Effector memory CD8-positive, alpha-beta T cell (primary cell): ENCODE measurements around the gene PLEKHB2.
"Not testable (repeated sequence)": the region's sequence is repeated elsewhere in the genome, so short reads cannot be mapped to it uniquely, and the experiment has no call there.

Source experiments
- ATAC-seq: fragments of 150-1000 bp; cut with Tn5 transposase; replicated peaks from 2 replicates; pipeline ENCODE4 v1.10.0; 2021; ENCODE audit warnings: mild to moderate bottlenecking, moderate library complexity
- DNase-seq, 3 experiments: peaks; one replicate each; pipeline ENCODE4 v3.0.0; 2021
- H3K27ac Mint-ChIP-seq, 2 donors: one replicate each; pipeline ENCODE4 v1.8.0; 2022; ENCODE audit warnings: mild to moderate bottlenecking in 2 of 2, mixed read lengths in 2 of 2, moderate library complexity in 2 of 2
- H3K27me3 Mint-ChIP-seq, 2 donors: one replicate each; pipeline ENCODE4 v1.8.0; 2022; ENCODE audit warnings: mixed read lengths in 2 of 2
- H3K36me3 Mint-ChIP-seq: one replicate; pipeline ENCODE4 v1.8.0; 2022; ENCODE audit warnings: mild to moderate bottlenecking, moderate library complexity, mixed read lengths; ENCODE audit not compliant: insufficient read depth
- H3K4me1 Mint-ChIP-seq, 2 donors: one replicate each; pipeline ENCODE4 v1.8.0; 2022; ENCODE audit warnings: low read depth in 2 of 2, mixed read lengths in 2 of 2
- H3K4me3 Mint-ChIP-seq, 2 donors: one replicate each; pipeline ENCODE4 v1.8.0; 2022; ENCODE audit warnings: mild to moderate bottlenecking in 2 of 2, mixed read lengths in 2 of 2, moderate library complexity in 2 of 2
- H3K9me3 Mint-ChIP-seq, 2 donors: one replicate each; pipeline ENCODE4 v1.8.0; 2022; ENCODE audit warnings: mixed read lengths in 2 of 2

The PLEKHB2 gene

GRCh38 chr2:131155208-131155855 is 50.2 kb downstream of the PLEKHB2 start:
- DNase-seq (no peak), ATAC-seq (no peak)
- Mint-ChIP-seq H3K27ac (peak overlapping the region in 1 of 2 donors; percentile 75), H3K9me3 (no peaks in the 10 kb centered on the region), H3K36me3 (peaks cover 16% of the 10 kb centered on the region), H3K27me3 (no peaks in the 10 kb centered on the region), H3K4me1 (peaks cover 8 to 22% of the 10 kb centered on the region in 2 donors), H3K4me3 (no peak overlapping the region)

- no peak for DNase-seq
- H3K4me3 Mint-ChIP-seq = peak overlapping the region; percentile 63 to 67
- H3K4me1 Mint-ChIP-seq = peaks cover 8 to 22% of the 10 kb centered on the region in 2 donors
- no peak for ATAC-seq
- no peaks in the 10 kb centered on the region for H3K27me3 Mint-ChIP-seq
- peaks cover 5% of the 10 kb centered on the region for H3K36me3 Mint-ChIP-seq
- peak overlapping the region in 1 of 2 donors; percentile 75 for H3K27ac Mint-ChIP-seq
- no peaks in the 10 kb centered on the region for H3K9me3 Mint-ChIP-seq
Measured at GRCh38 chr2:131156452-131157149, 51.5 kb downstream of the PLEKHB2 start.

GRCh38 chr2:131165562-131165961 is 60.4 kb downstream of the PLEKHB2 start:
- H3K4me3 Mint-ChIP-seq = not testable (repeated sequence)

GRCh38 chr2:131168538-131168937 is 63.4 kb downstream of the PLEKHB2 start:
- Mint-ChIP-seq H3K36me3 (no peaks in the 10 kb centered on the region), H3K27me3 (peaks cover 16 to 36% of the 10 kb centered on the region in 2 donors), H3K9me3 (no peaks in the 10 kb centered on the region), H3K4me3 (no peak overlapping the region), H3K27ac (no peak overlapping the region), H3K4me1 (no peaks in the 10 kb centered on the region)
- no peak for DNase-seq
- no peak for ATAC-seq

More at GRCh38 chr2:131165562-131165961, 60.4 kb downstream of the PLEKHB2 start:
- DNase-seq, H3K36me3 Mint-ChIP-seq, H3K9me3 Mint-ChIP-seq, H3K27ac Mint-ChIP-seq, ATAC-seq, H3K4me1 Mint-ChIP-seq: not testable (repeated sequence)
- H3K27me3 Mint-ChIP-seq = peaks cover 13 to 23% of the 10 kb centered on the region in 2 donors

DNA sequence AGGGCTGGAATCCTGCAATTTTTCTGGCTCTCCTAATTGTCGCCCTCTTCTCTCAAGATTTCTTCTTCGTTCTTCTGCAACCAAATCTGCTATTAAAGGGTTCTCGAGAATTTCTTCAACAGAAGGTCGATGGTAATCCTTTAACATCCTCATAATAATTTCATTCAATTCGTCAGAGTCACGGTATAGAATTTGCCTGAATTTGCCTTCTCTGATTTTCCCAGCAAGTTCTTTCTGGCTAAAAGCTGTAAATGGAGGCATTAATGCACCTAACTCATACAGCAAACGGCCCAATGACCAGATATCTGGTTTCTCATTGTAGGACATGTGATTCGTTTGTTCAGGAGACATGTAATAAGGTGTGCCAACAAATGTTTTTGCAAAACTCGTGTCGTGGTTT is 72.9 kb downstream of the PLEKHB2 start:
- peaks cover 45 to 71% of the 10 kb centered on the region in 2 donors for H3K27me3 Mint-ChIP-seq
- not testable (repeated sequence) for H3K27ac Mint-ChIP-seq, H3K36me3 Mint-ChIP-seq, DNase-seq, H3K4me3 Mint-ChIP-seq, H3K9me3 Mint-ChIP-seq, ATAC-seq, H3K4me1 Mint-ChIP-seq

DNA sequence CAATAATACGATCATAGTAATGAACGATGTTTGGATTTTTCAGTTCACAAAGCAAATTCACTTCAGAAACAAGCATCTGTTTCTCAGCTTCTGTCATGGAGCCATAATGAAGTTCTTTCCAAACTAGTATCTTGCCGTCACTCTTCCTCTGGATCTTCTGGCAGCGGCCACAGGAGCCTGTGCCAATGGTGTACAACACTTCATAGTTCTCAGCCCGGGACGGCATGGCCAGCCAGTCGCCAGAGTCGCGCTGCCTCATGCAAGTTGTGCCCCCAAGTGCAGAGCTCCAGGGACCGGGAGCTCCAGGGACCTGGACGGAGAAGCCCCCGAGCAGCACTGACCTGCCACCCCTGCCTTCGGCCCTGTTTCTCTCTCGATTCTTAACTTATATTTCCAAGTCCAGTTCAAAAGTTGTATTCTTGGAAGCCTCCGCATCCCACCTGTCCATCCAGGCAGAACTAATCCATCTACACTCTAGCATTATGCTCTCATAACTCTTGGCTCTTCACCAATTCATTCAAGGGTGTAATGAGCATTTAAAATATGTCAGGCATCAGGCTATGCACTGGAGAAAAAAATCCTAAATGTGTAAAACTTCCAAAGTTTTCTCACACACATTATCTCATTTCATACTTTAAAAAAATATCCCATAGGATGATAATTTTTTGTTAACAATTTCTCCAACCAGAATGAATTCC is 73.7 kb downstream of the PLEKHB2 start:
- H3K27ac Mint-ChIP-seq, ATAC-seq, H3K4me3 Mint-ChIP-seq, H3K36me3 Mint-ChIP-seq, DNase-seq, H3K4me1 Mint-ChIP-seq, H3K9me3 Mint-ChIP-seq: not testable (repeated sequence)
- H3K27me3 Mint-ChIP-seq = peaks cover 47 to 75% of the 10 kb centered on the region in 2 donors

GRCh38 chr2:131181451-131181850 is 76.3 kb downstream of the PLEKHB2 start:
- not testable (repeated sequence) for DNase-seq, H3K4me1 Mint-ChIP-seq, H3K36me3 Mint-ChIP-seq, H3K27ac Mint-ChIP-seq, H3K4me3 Mint-ChIP-seq, H3K9me3 Mint-ChIP-seq, ATAC-seq
- peaks cover 42 to 55% of the 10 kb centered on the region in 2 donors for H3K27me3 Mint-ChIP-seq

GRCh38 chr2:131193421-131193820 is 88.3 kb downstream of the PLEKHB2 start:
- H3K27ac Mint-ChIP-seq, ATAC-seq, H3K36me3 Mint-ChIP-seq, H3K4me3 Mint-ChIP-seq, H3K4me1 Mint-ChIP-seq, DNase-seq, H3K9me3 Mint-ChIP-seq: not testable (repeated sequence)
- peaks cover 16 to 25% of the 10 kb centered on the region in 2 donors for H3K27me3 Mint-ChIP-seq

DNA sequence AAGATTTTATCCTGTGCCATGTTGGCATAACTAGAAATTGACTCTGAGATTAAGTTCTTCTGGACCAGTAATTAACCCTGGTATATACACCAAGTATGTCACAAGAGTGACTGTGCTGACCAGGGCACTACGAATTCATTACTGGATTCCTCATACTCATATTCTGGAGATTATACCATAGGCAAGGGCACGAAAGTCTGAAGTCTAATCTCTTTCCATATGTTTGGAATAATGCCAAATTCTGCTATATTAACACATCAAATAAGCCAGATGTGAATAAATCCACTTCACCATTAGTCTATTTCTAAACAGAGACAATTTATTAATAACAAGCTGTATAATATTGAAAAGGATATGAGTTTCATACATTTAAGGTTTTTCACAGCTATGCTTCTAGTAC is 91.0 kb downstream of the PLEKHB2 start:
- H3K27ac Mint-ChIP-seq, ATAC-seq, H3K4me1 Mint-ChIP-seq, H3K4me3 Mint-ChIP-seq, H3K9me3 Mint-ChIP-seq, DNase-seq, H3K36me3 Mint-ChIP-seq: not testable (repeated sequence)
- H3K27me3 Mint-ChIP-seq = peaks cover 6 to 16% of the 10 kb centered on the region in 2 donors
